Mucosa of descending colon (tissue), 3 donors: ENCODE results near the gene PPP1R3C. TPM values are rescaled to one million over a fixed set of nuclear protein-coding genes. Genes with fewer than 3 reads are reported as not detected.

Experiments
- ATAC-seq: fragments of 200-7000 bp; cut with Tn5 transposase; one replicate; pipeline ENCODE4 v1.9.1; 2020; ENCODE audit warnings: mild to moderate bottlenecking, moderate library complexity
- DNase-seq, 3 donors: peaks; one replicate each; pipeline ENCODE4 v3.0.0-alpha.2; 2020
- H3K36me3 ChIP-seq: fragments of 200-600 bp; one replicate; pipeline ENCODE4 v1.8.0; 2021; ENCODE audit warnings: low read depth, mild to moderate bottlenecking
- H3K4me1 ChIP-seq: fragments of 200-600 bp; one replicate; pipeline ENCODE4 v1.8.0; 2021; ENCODE audit warnings: low read depth, mild to moderate bottlenecking
- H3K4me3 ChIP-seq: fragments of 200-600 bp; one replicate; pipeline ENCODE4 v1.8.0; 2021; ENCODE audit warnings: mild to moderate bottlenecking
- H3K9me3 ChIP-seq: fragments of 200-600 bp; one replicate; pipeline ENCODE4 v1.8.0; 2021; ENCODE audit warnings: mild to moderate bottlenecking
- intact Hi-C, 2 donors: fragments of 100-400 bp; cut with DNase I in 1 of 2; cut with micrococcal nuclease in 1 of 2; formaldehyde crosslinking; loops; one replicate each; pipeline versions ENCODE4 v1.11.0 to v1.11.1; 2022; cut with DNase I, micrococcal nuclease
- total RNA-seq, 3 donors: library from RNA; stranded (reverse); fragmentation: NEBNext Ultra II Directional in 2 of 3; extraction: Animal tissue kit (Norgen Biotek cat#: 25700) in 2 of 3; gene quantifications; one replicate each; pipeline versions ENCODE4 v1.2.1 to v1.2.4, GENCODE V29; 2021 to 2023
- TF ChIP-seq, protein P1 (sequence below): fragments of 200-600 bp; IDR thresholded peaks from one replicate; pipeline ENCODE4 v1.8.0; 2022; ENCODE audit warnings: antibody characterized with exemption, mild to moderate bottlenecking
- donor health status: DM: no; HTN: no; CAD: no; lungs with moderate emphysema.
- donor health status: DM: no; HTN: no; CAD: no.
- donor health status: DM: no; HTN: yes; CAD: no.

PPP1R3C gene
- total RNA-seq, 3 donors from 2014 or later, result 1.5 to 23.3 (median 4.7) TPM

GRCh38 chr10:91613411-91614187, 19.3 kb downstream of the PPP1R3C start:
- no peaks in the 10 kb centered on the region for H3K9me3 ChIP-seq
- intact Hi-C loops, result no loop called here
- TF ChIP-seq, protein P1, sequence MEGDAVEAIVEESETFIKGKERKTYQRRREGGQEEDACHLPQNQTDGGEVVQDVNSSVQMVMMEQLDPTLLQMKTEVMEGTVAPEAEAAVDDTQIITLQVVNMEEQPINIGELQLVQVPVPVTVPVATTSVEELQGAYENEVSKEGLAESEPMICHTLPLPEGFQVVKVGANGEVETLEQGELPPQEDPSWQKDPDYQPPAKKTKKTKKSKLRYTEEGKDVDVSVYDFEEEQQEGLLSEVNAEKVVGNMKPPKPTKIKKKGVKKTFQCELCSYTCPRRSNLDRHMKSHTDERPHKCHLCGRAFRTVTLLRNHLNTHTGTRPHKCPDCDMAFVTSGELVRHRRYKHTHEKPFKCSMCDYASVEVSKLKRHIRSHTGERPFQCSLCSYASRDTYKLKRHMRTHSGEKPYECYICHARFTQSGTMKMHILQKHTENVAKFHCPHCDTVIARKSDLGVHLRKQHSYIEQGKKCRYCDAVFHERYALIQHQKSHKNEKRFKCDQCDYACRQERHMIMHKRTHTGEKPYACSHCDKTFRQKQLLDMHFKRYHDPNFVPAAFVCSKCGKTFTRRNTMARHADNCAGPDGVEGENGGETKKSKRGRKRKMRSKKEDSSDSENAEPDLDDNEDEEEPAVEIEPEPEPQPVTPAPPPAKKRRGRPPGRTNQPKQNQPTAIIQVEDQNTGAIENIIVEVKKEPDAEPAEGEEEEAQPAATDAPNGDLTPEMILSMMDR, result no peak
- H3K4me1 ChIP-seq, result peaks cover 8% of the 10 kb centered on the region
- peak; percentile 80 for ATAC-seq
- DNase-seq, result peak in 1 of 3 donors; percentile 22
- H3K4me3 ChIP-seq, result no peak overlapping the region
- H3K36me3 ChIP-seq, result no peaks in the 10 kb centered on the region

DNA sequence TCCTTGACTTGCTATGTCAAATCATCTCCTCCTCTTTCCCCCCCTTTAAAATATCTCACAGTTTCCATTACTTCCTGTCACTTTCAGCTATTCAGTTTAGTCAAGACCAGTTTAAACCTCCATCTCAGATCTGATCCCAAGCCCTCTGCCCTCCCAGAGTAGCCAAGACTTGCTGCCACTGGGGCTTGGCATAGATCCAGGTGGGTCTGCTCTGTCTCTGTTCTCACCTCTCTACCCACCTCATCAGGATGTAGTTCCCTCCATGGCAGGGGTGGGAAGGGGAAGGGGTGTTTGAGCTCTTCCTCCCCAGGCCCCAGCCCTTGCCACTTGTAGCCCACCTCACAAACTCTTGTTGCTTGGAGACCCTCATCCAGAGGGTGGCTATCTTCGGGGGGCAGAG, 22.0 kb downstream of the PPP1R3C start:
- no peaks in the 10 kb centered on the region for H3K36me3 ChIP-seq
- H3K4me1 ChIP-seq, result peaks cover 13% of the 10 kb centered on the region
- H3K4me3 ChIP-seq, result no peak overlapping the region
- TF ChIP-seq, protein P1, result no peak
- intact Hi-C loops, result no loop called here
- peaks cover 4% of the 10 kb centered on the region for H3K9me3 ChIP-seq
- DNase-seq (no peak), ATAC-seq (no peak)

- intact Hi-C loops, result no loop called here
- H3K4me1 ChIP-seq, result peaks cover 13% of the 10 kb centered on the region
- peaks cover 8% of the 10 kb centered on the region for H3K9me3 ChIP-seq
These were observed 22.4 kb downstream of the PPP1R3C start for GRCh38 chr10:91610444-91610843.

GRCh38 chr10:91607646-91608403, 25.0 kb downstream of the PPP1R3C start:
- intact Hi-C loops, result no loop called here
- peaks cover 5% of the 10 kb centered on the region for H3K4me1 ChIP-seq
- DNase-seq, result no peak
- no peak for ATAC-seq
- H3K36me3 ChIP-seq, result no peaks in the 10 kb centered on the region
- peaks cover 8% of the 10 kb centered on the region for H3K9me3 ChIP-seq
- no peak overlapping the region for H3K4me3 ChIP-seq
- TF ChIP-seq, protein P1, result no peak

More at GRCh38 chr10:91610444-91610843, 22.4 kb downstream of the PPP1R3C start:
- Histone ChIP-seq H3K4me3 (no peak overlapping the region), H3K36me3 (no peaks in the 10 kb centered on the region)
- ATAC-seq, result no peak
- DNase-seq, result no peak
- TF ChIP-seq, protein P1, result no peak

DNA sequence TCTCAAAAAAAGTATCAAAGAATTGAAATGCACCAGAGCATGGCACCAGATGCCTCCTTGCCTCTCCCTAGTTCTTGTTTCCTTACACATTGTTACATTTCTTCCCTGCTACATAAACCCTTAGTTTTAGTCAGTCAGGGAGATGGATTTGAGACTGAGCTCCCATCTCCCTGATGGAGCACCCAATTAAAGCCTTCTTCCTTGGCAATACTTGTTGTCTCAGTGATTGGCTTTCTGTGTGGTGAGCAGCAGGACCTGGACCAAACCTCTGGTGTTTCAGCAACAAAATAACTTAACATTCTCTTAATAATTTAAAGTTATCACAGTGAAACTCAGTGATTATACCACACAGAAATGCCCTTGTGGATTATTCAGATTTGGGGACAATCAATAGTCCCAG, 26.9 kb downstream of the PPP1R3C start:
- H3K36me3 ChIP-seq, result no peaks in the 10 kb centered on the region
- intact Hi-C loops, result no loop called here
- peaks cover 5% of the 10 kb centered on the region for H3K4me1 ChIP-seq
- DNase-seq (no peak), ATAC-seq (no peak)
- no peak overlapping the region for H3K4me3 ChIP-seq
- TF ChIP-seq, protein P1, result no peak
- H3K9me3 ChIP-seq, result peaks cover 8% of the 10 kb centered on the region
